Muscle layer of colon (tissue), 2 donors: ENCODE data around the gene SELPLG.
"Not testable (repeated sequence)": the region's sequence is repeated elsewhere in the genome, so short reads cannot be mapped to it uniquely, and the experiment has no call there.

Source experiments
- H3K27ac ChIP-seq: one replicate; pipeline ENCODE4 v1.7.0; 2013; ENCODE audit warnings: low read depth, mild to moderate bottlenecking, low read length, moderate library complexity
- H3K27me3 ChIP-seq, 2 donors: one replicate each; pipeline ENCODE4 v1.7.0; 2013; ENCODE audit warnings: low read length in 2 of 2, mild to moderate bottlenecking in 2 of 2; ENCODE audit not compliant: insufficient read depth in 2 of 2, control insufficient read depth in 1 of 2
- H3K36me3 ChIP-seq: one replicate; pipeline ENCODE4 v1.7.0; 2013; ENCODE audit warnings: mild to moderate bottlenecking, low read length; ENCODE audit not compliant: insufficient read depth
- H3K4me1 ChIP-seq: one replicate; pipeline ENCODE4 v1.7.0; 2013; ENCODE audit warnings: mild to moderate bottlenecking, low read length; ENCODE audit not compliant: insufficient read depth
- H3K4me3 ChIP-seq, 2 donors: one replicate each; pipeline ENCODE4 v1.7.0; 2013; ENCODE audit warnings: low read length in 2 of 2, low read depth in 1 of 2, mild to moderate bottlenecking in 1 of 2, moderate library complexity in 1 of 2
- H3K9ac ChIP-seq: one replicate; pipeline ENCODE4 v1.7.0; 2013; ENCODE audit warnings: low read length
- H3K9me3 ChIP-seq: one replicate; pipeline ENCODE4 v1.7.0; 2013; ENCODE audit warnings: mild to moderate bottlenecking, low read length
- donor health status: abdominal sarcoma.
- donor health status: Adenocarcinoma of cecum.

SELPLG gene

GRCh38 chr12:108622421-108622820 is 11.3 kb downstream of the SELPLG start:
- Histone ChIP-seq H3K27me3 (no peaks in the 10 kb centered on the region), H3K9me3 (no peaks in the 10 kb centered on the region), H3K36me3 (peaks cover 4% of the 10 kb centered on the region), H3K4me1 (peaks cover 11% of the 10 kb centered on the region), H3K27ac (no peak overlapping the region), H3K9ac (no peak overlapping the region), H3K4me3 (no peak overlapping the region)

GRCh38 chr12:108621161-108621560 is 12.5 kb downstream of the SELPLG start:
- no peak overlapping the region for H3K27ac ChIP-seq
- peaks cover 4% of the 10 kb centered on the region for H3K36me3 ChIP-seq
- H3K27me3 ChIP-seq = no peaks in the 10 kb centered on the region
- no peaks in the 10 kb centered on the region for H3K9me3 ChIP-seq
- H3K9ac ChIP-seq = no peak overlapping the region
- no peak overlapping the region for H3K4me3 ChIP-seq
- peaks cover 13% of the 10 kb centered on the region for H3K4me1 ChIP-seq

- peaks cover 4% of the 10 kb centered on the region for H3K36me3 ChIP-seq
- no peak overlapping the region for H3K9ac ChIP-seq
- peaks cover 13% of the 10 kb centered on the region for H3K4me1 ChIP-seq
- no peak overlapping the region for H3K27ac ChIP-seq
- no peaks in the 10 kb centered on the region for H3K27me3 ChIP-seq
- no peak overlapping the region for H3K4me3 ChIP-seq
- H3K9me3 ChIP-seq = no peaks in the 10 kb centered on the region
Observed at GRCh38 chr12:108620236-108620879, 13.3 kb downstream of the SELPLG start.

- Histone ChIP-seq H3K27me3 (no peaks in the 10 kb centered on the region), H3K27ac (no peak overlapping the region), H3K9me3 (no peaks in the 10 kb centered on the region), H3K36me3 (peaks cover 4% of the 10 kb centered on the region), H3K9ac (no peak overlapping the region), H3K4me3 (no peak overlapping the region), H3K4me1 (peaks cover 13% of the 10 kb centered on the region)
Observed at GRCh38 chr12:108619369-108620160, 14.1 kb downstream of the SELPLG start.

GRCh38 chr12:108618953-108619274 is 14.8 kb downstream of the SELPLG start:
- H3K4me3 ChIP-seq, H3K27me3 ChIP-seq, H3K36me3 ChIP-seq, H3K9me3 ChIP-seq, H3K27ac ChIP-seq, H3K9ac ChIP-seq: not testable (repeated sequence)
- peaks cover 13% of the 10 kb centered on the region for H3K4me1 ChIP-seq

- H3K27ac ChIP-seq = no peak overlapping the region
- peaks cover under 1% of the 10 kb centered on the region for H3K36me3 ChIP-seq
- H3K9ac ChIP-seq = no peak overlapping the region
- no peak overlapping the region for H3K4me3 ChIP-seq
- no peaks in the 10 kb centered on the region for H3K27me3 ChIP-seq
- peaks cover 13% of the 10 kb centered on the region for H3K4me1 ChIP-seq
- no peaks in the 10 kb centered on the region for H3K9me3 ChIP-seq
Observed at GRCh38 chr12:108618079-108618952, 15.4 kb downstream of the SELPLG start.

GRCh38 chr12:108616941-108617858 is 16.5 kb downstream of the SELPLG start:
- Histone ChIP-seq H3K9ac (no peak overlapping the region), H3K27ac (no peak overlapping the region)

GRCh38 chr12:108616359-108616758 is 17.3 kb downstream of the SELPLG start:
- H3K4me3 ChIP-seq = no peak overlapping the region
- H3K9ac ChIP-seq = no peak overlapping the region
- H3K4me1 ChIP-seq = peaks cover 13% of the 10 kb centered on the region
- H3K9me3 ChIP-seq = no peaks in the 10 kb centered on the region
- H3K27me3 ChIP-seq = no peaks in the 10 kb centered on the region
- no peaks in the 10 kb centered on the region for H3K36me3 ChIP-seq
- no peak overlapping the region for H3K27ac ChIP-seq

More at GRCh38 chr12:108616941-108617858, 16.5 kb downstream of the SELPLG start:
- no peaks in the 10 kb centered on the region for H3K9me3 ChIP-seq
- H3K4me1 ChIP-seq = peaks cover 13% of the 10 kb centered on the region
- H3K27me3 ChIP-seq = no peaks in the 10 kb centered on the region
- H3K36me3 ChIP-seq = no peaks in the 10 kb centered on the region
- no peak overlapping the region for H3K4me3 ChIP-seq

GRCh38 chr12:108615918-108616317 is 17.8 kb downstream of the SELPLG start:
- no peaks in the 10 kb centered on the region for H3K36me3 ChIP-seq
- no peaks in the 10 kb centered on the region for H3K9me3 ChIP-seq
- no peaks in the 10 kb centered on the region for H3K27me3 ChIP-seq
- H3K9ac ChIP-seq = no peak overlapping the region
- H3K4me3 ChIP-seq = no peak overlapping the region
- no peak overlapping the region for H3K27ac ChIP-seq
- H3K4me1 ChIP-seq = peaks cover 13% of the 10 kb centered on the region

- H3K4me1 ChIP-seq = peaks cover 19% of the 10 kb centered on the region
- H3K27ac ChIP-seq = no peak overlapping the region
- no peaks in the 10 kb centered on the region for H3K27me3 ChIP-seq
- no peaks in the 10 kb centered on the region for H3K36me3 ChIP-seq
- H3K9me3 ChIP-seq = no peaks in the 10 kb centered on the region
- no peak overlapping the region for H3K4me3 ChIP-seq
- H3K9ac ChIP-seq = no peak overlapping the region
Observed at GRCh38 chr12:108614639-108615038, 19.1 kb downstream of the SELPLG start.
